ENCODE data around the gene LAMA2.

The LAMA2 gene

DNA sequence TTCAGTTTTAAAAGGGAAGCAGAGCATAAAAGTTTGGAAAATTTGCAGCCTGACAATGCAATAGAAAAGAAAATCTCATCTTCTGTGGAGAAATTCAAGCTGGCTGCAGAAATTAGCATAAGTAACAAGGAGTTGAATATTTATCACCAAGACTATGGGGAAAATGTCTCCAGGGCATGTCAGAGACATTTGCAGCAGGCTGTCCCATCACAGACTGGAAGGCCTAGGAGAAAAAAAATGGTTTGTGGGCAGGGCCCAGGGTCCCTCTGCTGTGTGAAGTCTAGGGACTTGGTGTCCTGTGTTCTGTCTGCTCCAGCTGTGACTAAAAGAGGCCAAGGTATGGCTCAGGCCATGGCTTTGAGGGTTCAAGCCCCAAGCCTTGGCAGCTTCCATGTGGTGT lies 8.1 kb upstream of the LAMA2 start:
- TF ChIP-seq, protein P1, sequence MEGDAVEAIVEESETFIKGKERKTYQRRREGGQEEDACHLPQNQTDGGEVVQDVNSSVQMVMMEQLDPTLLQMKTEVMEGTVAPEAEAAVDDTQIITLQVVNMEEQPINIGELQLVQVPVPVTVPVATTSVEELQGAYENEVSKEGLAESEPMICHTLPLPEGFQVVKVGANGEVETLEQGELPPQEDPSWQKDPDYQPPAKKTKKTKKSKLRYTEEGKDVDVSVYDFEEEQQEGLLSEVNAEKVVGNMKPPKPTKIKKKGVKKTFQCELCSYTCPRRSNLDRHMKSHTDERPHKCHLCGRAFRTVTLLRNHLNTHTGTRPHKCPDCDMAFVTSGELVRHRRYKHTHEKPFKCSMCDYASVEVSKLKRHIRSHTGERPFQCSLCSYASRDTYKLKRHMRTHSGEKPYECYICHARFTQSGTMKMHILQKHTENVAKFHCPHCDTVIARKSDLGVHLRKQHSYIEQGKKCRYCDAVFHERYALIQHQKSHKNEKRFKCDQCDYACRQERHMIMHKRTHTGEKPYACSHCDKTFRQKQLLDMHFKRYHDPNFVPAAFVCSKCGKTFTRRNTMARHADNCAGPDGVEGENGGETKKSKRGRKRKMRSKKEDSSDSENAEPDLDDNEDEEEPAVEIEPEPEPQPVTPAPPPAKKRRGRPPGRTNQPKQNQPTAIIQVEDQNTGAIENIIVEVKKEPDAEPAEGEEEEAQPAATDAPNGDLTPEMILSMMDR (IDR thresholded peaks at IDR 0.05; ENCODE audit: low read depth, low read length, missing control alignments), result no peak
- DNase-seq (ENCODE audit: extremely low read depth, low read depth), result no peak
- H3K4me3 ChIP-seq (replicated peaks; ENCODE audit: low read depth, low read length), result no peak overlapping the region

DNA sequence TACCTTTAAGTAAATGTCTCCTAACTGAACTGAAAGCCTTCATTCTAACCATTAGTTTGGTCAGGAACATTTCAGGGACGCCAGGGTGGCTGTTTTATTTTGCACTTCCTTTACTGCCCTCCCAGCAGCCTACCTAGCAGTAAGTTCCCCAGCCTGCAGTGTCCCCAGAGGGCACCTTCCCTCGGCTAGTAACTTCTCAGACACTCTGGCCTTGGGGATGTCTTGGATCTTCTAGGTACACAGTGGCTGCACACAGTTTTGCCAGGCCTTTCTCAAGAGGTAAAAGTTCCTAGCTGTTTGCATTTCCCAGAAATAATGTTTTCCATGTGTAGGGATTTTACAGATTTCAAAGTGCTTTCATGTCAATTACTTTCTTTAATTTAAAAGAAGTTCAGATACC lies 378 bp upstream of the LAMA2 start:
- TF ChIP-seq, protein P1 (IDR thresholded peaks at IDR 0.05; ENCODE audit: low read depth, low read length, missing control alignments), result no peak
- DNase-seq (ENCODE audit: extremely low read depth, low read depth), result peak; percentile 2
- H3K4me3 ChIP-seq (replicated peaks; ENCODE audit: low read depth, low read length), result peak overlapping the region; percentile 55

GRCh38 chr6:128883906-128884305 lies 968 bp downstream of the LAMA2 start:
- H3K4me3 ChIP-seq (replicated peaks; ENCODE audit: low read depth, low read length), result peak overlapping the region; percentile 55
- no peak for DNase-seq (ENCODE audit: extremely low read depth, low read depth)
- TF ChIP-seq, protein P1 (IDR thresholded peaks at IDR 0.05; ENCODE audit: low read depth, low read length, missing control alignments), result no peak

DNA sequence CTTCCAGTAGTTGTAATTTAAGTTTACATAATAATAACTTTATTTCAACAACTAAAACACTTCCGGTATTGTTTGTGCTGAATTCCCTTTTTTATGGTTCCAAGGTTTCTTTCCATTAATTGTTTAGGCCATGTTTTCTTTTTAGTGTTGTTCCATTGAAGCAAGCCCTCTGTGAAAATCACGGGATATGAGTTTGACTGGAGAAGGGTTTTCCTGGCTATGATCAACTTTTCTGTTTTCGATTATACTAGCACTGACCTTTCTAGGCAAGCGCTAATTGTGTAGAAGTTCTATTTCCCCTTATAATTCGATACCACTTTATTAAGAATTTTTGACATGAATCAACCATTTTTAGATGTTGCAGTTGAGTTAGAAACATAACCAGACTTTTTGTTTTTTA lies 2.4 kb downstream of the LAMA2 start:
- TF ChIP-seq, protein P1 (IDR thresholded peaks at IDR 0.05; ENCODE audit: low read depth, low read length, missing control alignments), result no peak
- no peak for DNase-seq (ENCODE audit: extremely low read depth, low read depth)
- no peak overlapping the region for H3K4me3 ChIP-seq (replicated peaks; ENCODE audit: low read depth, low read length)

GRCh38 chr6:128886706-128887105 lies 3.8 kb downstream of the LAMA2 start:
- no peak overlapping the region for H3K4me3 ChIP-seq (replicated peaks; ENCODE audit: low read depth, low read length)
- DNase-seq (ENCODE audit: extremely low read depth, low read depth), result no peak
- TF ChIP-seq, protein P1 (IDR thresholded peaks at IDR 0.05; ENCODE audit: low read depth, low read length, missing control alignments), result no peak

DNA sequence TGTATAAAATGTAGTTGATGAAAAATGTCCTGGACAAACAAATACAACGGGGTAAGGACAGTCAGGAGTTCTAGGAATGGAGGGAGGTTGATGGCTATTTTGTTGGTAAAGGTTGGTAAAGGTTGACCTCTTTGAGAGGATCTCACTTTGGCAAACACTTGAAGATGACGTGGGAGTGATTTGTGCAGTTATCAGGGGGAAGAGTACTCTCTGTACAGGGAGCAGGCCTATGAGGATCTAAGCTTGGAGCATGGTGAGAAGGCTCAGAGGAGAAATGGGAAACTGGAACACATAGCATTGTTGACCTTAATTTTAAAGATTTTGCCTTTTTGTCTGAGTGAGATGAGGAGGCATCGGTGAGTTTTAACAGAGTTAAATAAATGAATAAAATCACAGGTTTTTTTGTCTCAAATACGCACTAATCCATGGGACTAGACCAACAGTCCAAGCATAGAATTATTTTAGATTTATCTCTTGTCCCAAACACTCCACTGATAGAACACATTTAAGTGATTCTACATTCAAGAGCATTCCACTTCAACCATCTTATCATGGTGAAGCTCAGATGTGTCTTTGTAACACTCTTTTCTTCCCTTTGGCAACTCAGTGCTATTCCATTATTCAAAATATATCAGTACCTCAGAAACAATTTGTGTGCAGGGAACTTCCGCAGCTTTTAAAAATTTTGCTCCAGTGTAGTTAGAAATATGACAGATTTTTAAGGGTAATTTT lies 5.7 kb downstream of the LAMA2 start:
- H3K4me3 ChIP-seq (replicated peaks; ENCODE audit: low read depth, low read length), result no peak overlapping the region
- TF ChIP-seq, protein P1 (IDR thresholded peaks at IDR 0.05; ENCODE audit: low read depth, low read length, missing control alignments), result no peak
- DNase-seq (ENCODE audit: extremely low read depth, low read depth), result no peak

DNA sequence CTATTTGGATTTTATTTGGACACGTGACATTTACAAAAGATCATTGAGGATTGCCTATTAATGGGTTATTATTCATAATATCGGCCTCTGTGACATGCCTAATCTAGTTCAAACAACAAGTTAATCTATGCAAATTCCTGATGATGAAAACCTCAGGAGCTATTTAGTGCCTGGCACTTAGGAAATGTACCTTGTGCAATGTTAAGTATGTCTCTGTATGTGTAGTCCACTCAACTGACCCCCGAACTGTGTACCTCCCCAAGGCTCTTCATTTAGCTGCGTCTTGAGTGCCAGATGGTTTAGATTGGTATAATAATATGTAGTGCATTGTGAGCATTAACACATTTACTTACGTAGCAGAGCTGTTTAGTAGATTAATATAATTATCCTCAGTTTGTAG lies 6.9 kb downstream of the LAMA2 start:
- DNase-seq (ENCODE audit: extremely low read depth, low read depth), result no peak
- TF ChIP-seq, protein P1 (IDR thresholded peaks at IDR 0.05; ENCODE audit: low read depth, low read length, missing control alignments), result no peak
- no peak overlapping the region for H3K4me3 ChIP-seq (replicated peaks; ENCODE audit: low read depth, low read length)

Data from HFF-Myc (cell line).